IMR-90 (cell line): Measurements from ENCODE around the gene CST9L. TPM values are rescaled to one million over a fixed set of nuclear protein-coding genes. Genes with fewer than 3 reads are reported as not detected.

Source experiments
- ATAC-seq: fragments of 200-7000 bp; cut with Tn5 transposase; 2 replicates; pipeline ENCODE4 v1.9.1; 2020; ENCODE audit warnings: low read depth, mild to moderate bottlenecking, moderate library complexity
- BruUV-seq: library from RNA; stranded (reverse); fragments of 400-500 nt; replicated peaks from 2 replicates; lab custom pipeline; 2021; lab: Mats Ljungman, UMichigan
- CTCF ChIA-PET: fragments of 300-600 bp; formaldehyde crosslinking; extraction: SDS; loops from one replicate; lab custom pipeline; 2021; ENCODE audit warnings: antibody characterized with exemption; lab: Yijun Ruan, JAX
- POLR2A ChIA-PET: fragments of 300-600 bp; sonication (Branson Sonifier 250); formaldehyde crosslinking; loops from one replicate; lab custom pipeline; 2022; ENCODE audit warnings: antibody characterized with exemption; ENCODE audit not compliant: unreplicated experiment; lab: Charles Lee
- DNase-seq: peaks from one replicate; pipeline ENCODE4 v3.0.0; 2013
- H2AFZ ChIP-seq: replicated peaks from 2 replicates; pipeline ENCODE3; 2013; ENCODE audit warnings: low read length, mild to moderate bottlenecking; ENCODE audit not compliant: poor library complexity
- H2AK5ac ChIP-seq: 2 replicates; pipeline ENCODE4 v1.6.1; 2013; ENCODE audit warnings: low read depth, low read length, inconsistent platforms
- H2AK9ac ChIP-seq: replicated peaks from 2 replicates; pipeline ENCODE3; 2013; ENCODE audit warnings: mild to moderate bottlenecking, low read depth, low read length, moderate library complexity; ENCODE audit not compliant: poor library complexity
- H2BK120ac ChIP-seq: 2 replicates; pipeline ENCODE4 v1.6.1; 2013; ENCODE audit warnings: low read depth, low read length, inconsistent platforms
- H2BK15ac ChIP-seq: 3 replicates; pipeline ENCODE4 v1.6.1; 2013; ENCODE audit warnings: low read depth, low read length, inconsistent platforms
- H2BK20ac ChIP-seq: 2 replicates; pipeline ENCODE4 v1.6.1; 2013; ENCODE audit warnings: low read depth, mild to moderate bottlenecking, inconsistent platforms, low read length, moderate library complexity
- H2BK5ac ChIP-seq: 2 replicates; pipeline ENCODE4 v1.6.1; 2013; ENCODE audit warnings: mild to moderate bottlenecking, low read depth, low read length, inconsistent platforms; ENCODE audit not compliant: poor library complexity, severe bottlenecking
- H3K14ac ChIP-seq: replicated peaks from 2 replicates; pipeline ENCODE4 v1.6.1; 2013; ENCODE audit warnings: low read depth, low read length, inconsistent platforms
- H3K18ac ChIP-seq: 2 replicates; pipeline ENCODE4 v1.6.1; 2013; ENCODE audit warnings: low read depth, low read length, control low read depth
- H3K23ac ChIP-seq: 2 replicates; pipeline ENCODE4 v1.6.1; 2013; ENCODE audit warnings: low read depth, low read length, inconsistent platforms
- H3K27ac ChIP-seq: 2 replicates; pipeline ENCODE4 v1.5.1; 2013; ENCODE audit warnings: mild to moderate bottlenecking, control low read depth, low read length; ENCODE audit not compliant: insufficient read depth
- H3K27me3 ChIP-seq: 2 replicates; pipeline ENCODE4 v1.6.1; 2013; ENCODE audit warnings: low read length; ENCODE audit not compliant: control insufficient read depth, insufficient read depth
- H3K36me3 ChIP-seq: 2 replicates; pipeline ENCODE4 v1.6.1; 2013; ENCODE audit warnings: low read length, mixed read lengths; ENCODE audit not compliant: control insufficient read depth, insufficient read depth
- H3K4ac ChIP-seq: 2 replicates; pipeline ENCODE4 v1.6.1; 2013; ENCODE audit warnings: low read depth, low read length, inconsistent platforms
- H3K4me1 ChIP-seq: 2 replicates; pipeline ENCODE4 v1.6.1; 2013; ENCODE audit warnings: low read length, mixed read lengths; ENCODE audit not compliant: control insufficient read depth, insufficient read depth
- H3K4me2 ChIP-seq: 2 replicates; pipeline ENCODE4 v1.6.1; 2013; ENCODE audit warnings: low read depth, mild to moderate bottlenecking, control low read depth, low read length, moderate library complexity
- H3K4me3 ChIP-seq: 2 replicates; pipeline ENCODE4 v1.5.1; 2013; ENCODE audit warnings: low read depth, mild to moderate bottlenecking, control low read depth, low read length, moderate library complexity; ENCODE audit not compliant: insufficient read depth
- H3K56ac ChIP-seq: 2 replicates; pipeline ENCODE4 v1.6.1; 2013; ENCODE audit warnings: low read length, inconsistent platforms; ENCODE audit not compliant: insufficient read depth; ENCODE audit errors: extremely low read depth
- H3K79me1 ChIP-seq, 2 experiments: 2 replicates each; pipeline ENCODE4 v1.6.1; 2013; ENCODE audit warnings: low read length in 2 of 2, inconsistent platforms in 1 of 2, low read depth in 1 of 2
- H3K9ac ChIP-seq: 2 replicates; pipeline ENCODE4 v1.6.1; 2013; ENCODE audit warnings: low read depth, low read length, control low read depth
- H3K9me1 ChIP-seq: 2 replicates; pipeline ENCODE4 v1.6.1; 2013; ENCODE audit warnings: low read length, inconsistent platforms; ENCODE audit not compliant: insufficient read depth
- H3K9me3 ChIP-seq: 2 replicates; pipeline ENCODE4 v1.6.1; 2013; ENCODE audit warnings: low read length; ENCODE audit not compliant: control insufficient read depth, insufficient read depth
- H4K20me1 ChIP-seq: 2 replicates; pipeline ENCODE4 v1.6.1; 2013; ENCODE audit warnings: low read length, inconsistent platforms; ENCODE audit not compliant: insufficient read depth
- H4K5ac ChIP-seq: 2 replicates; pipeline ENCODE4 v1.6.1; 2013; ENCODE audit warnings: mild to moderate bottlenecking, low read depth, low read length, control low read depth
- H4K8ac ChIP-seq, 2 experiments: 2 replicates each; pipeline ENCODE4 v1.6.1; 2013; ENCODE audit warnings: low read depth in 2 of 2, low read length in 2 of 2, control low read depth in 1 of 2, inconsistent platforms in 1 of 2
- H4K91ac ChIP-seq: 2 replicates; pipeline ENCODE4 v1.6.1; 2013; ENCODE audit warnings: low read depth, low read length, inconsistent platforms; ENCODE audit not compliant: insufficient read depth
- CEBPB ChIP-seq: IDR thresholded peaks from 2 replicates; pipeline ENCODE4 v1.6.1; 2012; ENCODE audit warnings: low read depth, low read length, improper control_type of control experiment
- CHD1 ChIP-seq: IDR thresholded peaks from 2 replicates; pipeline ENCODE4 v1.6.1; 2012; ENCODE audit warnings: low read depth, low read length, improper control_type of control experiment
- MAFK ChIP-seq: IDR thresholded peaks from 2 replicates; pipeline ENCODE4 v1.6.1; 2012; ENCODE audit warnings: low read depth, low read length, improper control_type of control experiment
- NFE2L2 ChIP-seq: fragments of 150-350 bp; IDR thresholded peaks from 2 replicates; pipeline ENCODE4 v1.6.1; 2016; ENCODE audit warnings: low read depth, mild to moderate bottlenecking, low read length
- WGBS, 2 experiments: methylation state at CpG; one replicate each; pipeline versions ENCODE4 v1.1.5 to v1.1.7; 2013; ENCODE audit warnings: missing lambda C conversion rate in 2 of 2; ENCODE audit not compliant: insufficient read length in 1 of 2; ENCODE audit errors: extremely low coverage in 2 of 2; 5-methylcytosine and 5-hydroxymethylcytosine counted together
- dilution Hi-C: fragments of 300-500 bp; cut with HindIII; formaldehyde crosslinking; loops from one replicate; pipeline ENCODE4 v1.14.3; 2018; ENCODE audit warnings: low sequenced_read_pairs; ENCODE audit not compliant: unreplicated experiment
- in situ Hi-C: fragments of 300-500 bp; cut with MboI; formaldehyde crosslinking; loops from 3 replicates; pipeline ENCODE4 v1.14.3; 2019; ENCODE audit warnings: low sequenced_read_pairs, inconsistent platforms, mixed read lengths
- intact Hi-C: fragments of 100-400 bp; cut with micrococcal nuclease; formaldehyde crosslinking; loops from 2 replicates; pipeline ENCODE4 v1.10.0; 2022
- polyA plus RNA-seq, 3 experiments: library from polyadenylated mRNA; depleted of rRNA; stranded (reverse); fragments of >200 nt; gene quantifications; 2 replicates each; pipeline ENCODE4 v1.2.3, GENCODE V29; 2012; ENCODE audit warnings: low replicate concordance in 1 of 3
- total RNA-seq: library from RNA; depleted of rRNA; stranded (reverse); fragments of >200 nt; gene quantifications from 2 replicates; pipeline ENCODE4 v1.2.3, GENCODE V29; 2012
- TF ChIP-seq, protein P1 (sequence below): fragments of 150-350 bp; IDR thresholded peaks from 2 replicates; pipeline ENCODE4 v1.6.1; 2017; ENCODE audit warnings: mild to moderate bottlenecking, antibody characterized with exemption, low read length, low read depth

CST9L gene
- total and polyA plus RNA-seq, 2 of the 4 experiments (the other 2 are of a cell fraction), result not detected

DNA sequence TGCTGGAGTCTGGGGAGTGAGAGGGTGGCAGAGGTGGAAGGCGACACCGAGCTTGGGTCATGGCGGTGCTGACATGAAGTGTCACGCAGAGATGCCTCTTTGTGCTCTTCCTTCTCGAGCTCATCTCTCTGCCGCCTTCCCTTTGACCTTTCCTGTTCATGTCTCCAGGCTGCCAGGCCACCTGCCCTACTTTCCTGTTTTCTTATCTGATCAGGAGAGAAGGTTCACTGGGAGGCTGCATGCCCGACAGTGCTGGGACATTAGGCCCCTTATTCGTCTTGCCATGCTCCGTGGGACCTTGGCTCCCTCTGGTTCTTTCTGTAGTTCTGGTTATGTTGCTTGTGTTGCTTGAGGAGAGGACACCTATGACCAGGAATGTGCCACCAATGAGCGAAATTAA, 44.1 kb downstream of the CST9L start:
- Histone ChIP-seq H2BK5ac (no peak overlapping the region), H4K91ac (no peak overlapping the region), H3K18ac (no peak overlapping the region), H2AFZ (no peak overlapping the region), H3K9ac (no peak overlapping the region), H3K36me3 (no peaks in the 10 kb centered on the region), H4K20me1 (no peaks in the 10 kb centered on the region), H3K14ac (no peak overlapping the region), H3K4me1 (no peaks in the 10 kb centered on the region), H3K4me3 (no peak overlapping the region), H4K5ac (no peak overlapping the region), H3K27me3 (no peaks in the 10 kb centered on the region), H3K4ac (no peak overlapping the region), H2AK9ac (no peak overlapping the region), H2BK120ac (no peak overlapping the region), H2BK15ac (no peak overlapping the region), H2BK20ac (no peak overlapping the region), H2AK5ac (no peak overlapping the region), H4K8ac (no peak overlapping the region), H3K23ac (no peak overlapping the region), H3K4me2 (no peak overlapping the region), H3K27ac (no peak overlapping the region), H3K79me1 (no peaks in the 10 kb centered on the region), H3K9me1 (no peaks in the 10 kb centered on the region), H3K9me3 (peaks cover 2% of the 10 kb centered on the region; the same call in 1 of the 2 replicates), H3K56ac (no peak overlapping the region)
- in situ Hi-C loops, result no loop called here
- POLR2A ChIA-PET, result no interaction called here
- dilution Hi-C loops, result no loop called here
- ATAC-seq, result no peak
- DNase-seq, result no peak
- intact Hi-C loops, result no loop called here
- no TSS peak for BruUV-seq
- CTCF ChIA-PET, result no interaction called here
- TF ChIP-seq MAFK, result no peak
- TF ChIP-seq CHD1, result no peak
- TF ChIP-seq, protein P1, sequence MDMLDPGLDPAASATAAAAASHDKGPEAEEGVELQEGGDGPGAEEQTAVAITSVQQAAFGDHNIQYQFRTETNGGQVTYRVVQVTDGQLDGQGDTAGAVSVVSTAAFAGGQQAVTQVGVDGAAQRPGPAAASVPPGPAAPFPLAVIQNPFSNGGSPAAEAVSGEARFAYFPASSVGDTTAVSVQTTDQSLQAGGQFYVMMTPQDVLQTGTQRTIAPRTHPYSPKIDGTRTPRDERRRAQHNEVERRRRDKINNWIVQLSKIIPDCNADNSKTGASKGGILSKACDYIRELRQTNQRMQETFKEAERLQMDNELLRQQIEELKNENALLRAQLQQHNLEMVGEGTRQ, result no peak
- TF ChIP-seq CEBPB, result no peak
- TF ChIP-seq NFE2L2, result no peak
- WGBS, 2 experiments, result no CpG with 5 or more reads among the region's 10 CpGs
